H1 (cell line): ENCODE results near the gene ARHGAP24. TPM values are rescaled to one million over a fixed set of nuclear protein-coding genes. Genes with fewer than 3 reads are reported as not detected.

Experiments used
- CTCF ChIA-PET: fragments of 300-600 bp; sonication (Branson Sonifier 250); formaldehyde crosslinking; loops from one replicate; lab custom pipeline; 2021; ENCODE audit not compliant: partially characterized antibody; lab: Charles Lee
- POLR2A ChIA-PET: fragments of 300-600 bp; sonication (Branson Sonifier 250); formaldehyde crosslinking; loops from one replicate; lab custom pipeline; 2021; ENCODE audit warnings: inconsistent platforms; ENCODE audit not compliant: partially characterized antibody; lab: Charles Lee
- DNase-seq, 2 experiments: peaks; one replicate each; pipeline versions ENCODE4 v3.0.0 to v3.0.0-alpha.2; 2010 to 2022; ENCODE audit warnings: low spot score in 2 of 2, low read depth in 1 of 2, mixed read lengths in 1 of 2
- FAIRE-seq: peaks from 2 replicates; lab custom pipeline; 2011; peaks lifted over from hg19 to GRCh38; lab: Jason Lieb, UNC
- H2AFZ ChIP-seq: 2 replicates; pipeline ENCODE4 v1.8.1; 2012; ENCODE audit warnings: low read length, inconsistent platforms
- H2AK5ac ChIP-seq: 2 replicates; pipeline ENCODE4 v1.6.1; 2013; ENCODE audit warnings: low read depth, low read length
- H2BK120ac ChIP-seq: replicated peaks from 2 replicates; pipeline ENCODE3; 2013; ENCODE audit warnings: low read depth, low read length, inconsistent platforms
- H2BK12ac ChIP-seq: 2 replicates; pipeline ENCODE4 v1.6.1; 2013; ENCODE audit warnings: low read depth, low read length
- H2BK15ac ChIP-seq: 2 replicates; pipeline ENCODE4 v1.6.1; 2013; ENCODE audit warnings: low read length
- H2BK20ac ChIP-seq: 2 replicates; pipeline ENCODE4 v1.6.1; 2013; ENCODE audit warnings: low read length
- H2BK5ac ChIP-seq: 2 replicates; pipeline ENCODE4 v1.6.1; 2013; ENCODE audit warnings: low read depth, low read length
- H3K14ac ChIP-seq: 2 replicates; pipeline ENCODE4 v1.6.1; 2013; ENCODE audit warnings: inconsistent platforms; ENCODE audit not compliant: insufficient read length
- H3K18ac ChIP-seq: 2 replicates; pipeline ENCODE4 v1.6.1; 2013; ENCODE audit warnings: low read length; ENCODE audit errors: extremely low read depth
- H3K23ac ChIP-seq: 2 replicates; pipeline ENCODE4 v1.6.1; 2013; ENCODE audit warnings: inconsistent platforms; ENCODE audit not compliant: insufficient read length
- H3K23me2 ChIP-seq: 2 replicates; pipeline ENCODE4 v1.6.1; 2013; ENCODE audit warnings: low read depth, low read length
- H3K27ac ChIP-seq: 2 replicates; pipeline ENCODE4 v1.6.1; 2011; ENCODE audit warnings: low read depth, low read length, inconsistent platforms
- H3K27me3 ChIP-seq, 4 experiments: replicated peaks in 1 of 4; 1 replicate in 1 of 4; 2 replicates in 3 of 4; pipeline versions ENCODE4 v1.6.1 to v1.8.1; 2011 to 2013; ENCODE audit warnings: low read length in 3 of 4, mild to moderate bottlenecking in 3 of 4, inconsistent platforms in 2 of 4, mixed read lengths in 2 of 4, moderate library complexity in 1 of 4; ENCODE audit not compliant: control insufficient read depth in 3 of 4, insufficient read depth in 3 of 4; ENCODE audit errors: extremely low read depth in 1 of 4
- H3K36me3 ChIP-seq, 4 experiments: 2 replicates each; pipeline versions ENCODE4 v1.6.1 to v1.8.1; 2011 to 2013; ENCODE audit warnings: mild to moderate bottlenecking in 4 of 4, low read length in 3 of 4, moderate library complexity in 2 of 4, control low read depth in 1 of 4, inconsistent platforms in 1 of 4; ENCODE audit not compliant: insufficient read depth in 4 of 4, control insufficient read depth in 2 of 4
- H3K4ac ChIP-seq: replicated peaks from 2 replicates; pipeline ENCODE3; 2013; ENCODE audit warnings: low read length, low read depth, mixed read lengths, inconsistent platforms; ENCODE audit not compliant: insufficient read length
- H3K4me1 ChIP-seq, 4 experiments: replicated peaks in 1 of 4; 1 replicate in 1 of 4; 2 replicates in 3 of 4; pipeline versions ENCODE4 v1.6.1 to v1.8.1; 2011 to 2013; ENCODE audit warnings: low read length in 3 of 4, inconsistent platforms in 2 of 4, mixed read lengths in 1 of 4; ENCODE audit not compliant: insufficient read depth in 4 of 4, control insufficient read depth in 3 of 4
- H3K4me2 ChIP-seq, 2 experiments: 2 replicates each; pipeline versions ENCODE4 v1.6.1 to v1.8.1; 2011 to 2013; ENCODE audit warnings: low read depth in 2 of 2, low read length in 2 of 2, control low read depth in 1 of 2, inconsistent platforms in 1 of 2, mild to moderate bottlenecking in 1 of 2; ENCODE audit not compliant: insufficient read depth in 1 of 2
- H3K4me3 ChIP-seq, 4 experiments: fragments of 200-600, 300-600 bp in 1 of 4; sonication (generic), shearing (Covaris generic), sonication (Bioruptor Twin) in 1 of 4; 2 replicates each; pipeline versions ENCODE4 v1.5.1 to v1.8.1; 2011 to 2016; ENCODE audit warnings: low read length in 4 of 4, low read depth in 3 of 4, control low read depth in 2 of 4, inconsistent platforms in 2 of 4, mild to moderate bottlenecking in 2 of 4, mixed read lengths in 1 of 4, moderate library complexity in 1 of 4; ENCODE audit not compliant: insufficient read depth in 2 of 4; ENCODE audit errors: extremely low read depth in 1 of 4
- H3K56ac ChIP-seq: replicated peaks from 2 replicates; pipeline ENCODE3; 2013; ENCODE audit warnings: low read depth, mild to moderate bottlenecking, mixed read lengths, low read length, inconsistent platforms; ENCODE audit not compliant: insufficient read length
- H3K79me1 ChIP-seq: 2 replicates; pipeline ENCODE4 v1.6.1; 2013; ENCODE audit warnings: low read depth, low read length, control low read depth
- H3K79me2 ChIP-seq, 2 experiments: 2 replicates each; pipeline versions ENCODE4 v1.6.1 to v1.8.1; 2012 to 2013; ENCODE audit warnings: low read length in 2 of 2, mild to moderate bottlenecking in 2 of 2, inconsistent platforms in 1 of 2; ENCODE audit not compliant: insufficient read depth in 2 of 2, control insufficient read depth in 1 of 2
- H3K9ac ChIP-seq, 4 experiments: replicated peaks in 1 of 4; 1 replicate in 1 of 4; 2 replicates in 3 of 4; pipeline versions ENCODE4 v1.6.1 to v1.8.1; 2011 to 2013; ENCODE audit warnings: low read depth in 3 of 4, low read length in 3 of 4, control low read depth in 2 of 4, mild to moderate bottlenecking in 2 of 4, moderate library complexity in 2 of 4, inconsistent platforms in 1 of 4; ENCODE audit errors: extremely low read depth in 1 of 4
- H3K9me3 ChIP-seq, 2 experiments: 2 replicates each; pipeline versions ENCODE4 v1.6.1 to v1.8.1; 2012 to 2013; ENCODE audit warnings: mild to moderate bottlenecking in 2 of 2, moderate library complexity in 2 of 2, control low read depth in 1 of 2, inconsistent platforms in 1 of 2, low read depth in 1 of 2, low read length in 1 of 2, mixed read lengths in 1 of 2; ENCODE audit not compliant: insufficient read depth in 2 of 2
- H4K20me1 ChIP-seq, 2 experiments: replicated peaks in 1 of 2; 2 replicates each; pipeline versions ENCODE3 to v1.8.1; 2011 to 2013; ENCODE audit warnings: inconsistent platforms in 2 of 2, low read length in 2 of 2, mild to moderate bottlenecking in 1 of 2; ENCODE audit not compliant: insufficient read depth in 2 of 2, control insufficient read depth in 1 of 2
- H4K5ac ChIP-seq: 2 replicates; pipeline ENCODE4 v1.6.1; 2013; ENCODE audit warnings: low read length, low read depth, mixed read lengths, inconsistent platforms; ENCODE audit not compliant: insufficient read length
- H4K8ac ChIP-seq: 2 replicates; pipeline ENCODE4 v1.8.0; 2013; ENCODE audit warnings: mild to moderate bottlenecking, moderate library complexity, low read length, inconsistent platforms; ENCODE audit not compliant: insufficient read depth; ENCODE audit errors: extremely low read depth
- H4K91ac ChIP-seq: replicated peaks from 2 replicates; pipeline ENCODE3; 2013; ENCODE audit warnings: low read length, mixed read lengths, inconsistent platforms; ENCODE audit not compliant: insufficient read length
- ASH2L ChIP-seq: fragments of 200-600, 300-600 bp; sonication (generic); IDR thresholded peaks from one replicate; pipeline ENCODE4 v1.7.1; 2017; ENCODE audit warnings: low read length
- RAD21 ChIP-seq, 2 experiments: IDR thresholded peaks in 1 of 2; conservative IDR thresholded peaks in 1 of 2; 2 replicates each; pipeline ENCODE4 v1.6.1; 2011; ENCODE audit warnings: low read depth in 2 of 2, low read length in 2 of 2, improper control_type of control experiment in 1 of 2, inconsistent platforms in 1 of 2, mild to moderate bottlenecking in 1 of 2, moderate library complexity in 1 of 2
- SP2 ChIP-seq: IDR thresholded peaks from 2 replicates; pipeline ENCODE4 v1.6.1; 2012; ENCODE audit warnings: mild to moderate bottlenecking, low read length, inconsistent platforms
- WGBS, 2 experiments: shearing (Covaris generic) in 1 of 2; methylation state at CpG; one replicate each; pipeline versions ENCODE4 v1.1.6 to v1.1.7; 2013 to 2015; ENCODE audit warnings: low lambda C conversion rate in 2 of 2, mixed read lengths in 2 of 2, inconsistent platforms in 1 of 2, low coverage in 1 of 2, missing lambda C conversion rate in 1 of 2; ENCODE audit not compliant: insufficient replicate concordance in 2 of 2, insufficient coverage in 1 of 2, insufficient read length in 1 of 2; ENCODE audit errors: extremely low coverage in 1 of 2, missing lambda C conversion rate in 1 of 2; 5-methylcytosine and 5-hydroxymethylcytosine counted together
- polyA plus RNA-seq, 7 experiments: library from polyadenylated mRNA; depleted of rRNA in 3 of 7; stranded (reverse) in 5 of 7; unstranded in 2 of 7; fragments of >200 nt in 5 of 7; fragments of 200-250 nt in 2 of 7; gene quantifications; 1 replicate in 5 of 7; 2 replicates in 1 of 7; 4 replicates in 1 of 7; pipeline versions ENCODE4 v1.2.1 to v1.2.3, GENCODE V29; 2011 to 2013; ENCODE audit warnings: missing spikeins in 2 of 7, mixed read lengths in 2 of 7
- total RNA-seq: library from RNA; stranded (reverse); fragmentation: NEBNext Ultra II Directional; extraction: Animal tissue kit (Norgen Biotek cat#: 25700); gene quantifications from 2 replicates; pipeline ENCODE4 v1.2.1, GENCODE V29; 2021

The ARHGAP24 gene
- total and polyA plus RNA-seq, 2 of the 8 experiments (the other 6 are each of a cell fraction or from before 2014, with no cell fraction given): 0.08 to 0.50 TPM

DNA sequence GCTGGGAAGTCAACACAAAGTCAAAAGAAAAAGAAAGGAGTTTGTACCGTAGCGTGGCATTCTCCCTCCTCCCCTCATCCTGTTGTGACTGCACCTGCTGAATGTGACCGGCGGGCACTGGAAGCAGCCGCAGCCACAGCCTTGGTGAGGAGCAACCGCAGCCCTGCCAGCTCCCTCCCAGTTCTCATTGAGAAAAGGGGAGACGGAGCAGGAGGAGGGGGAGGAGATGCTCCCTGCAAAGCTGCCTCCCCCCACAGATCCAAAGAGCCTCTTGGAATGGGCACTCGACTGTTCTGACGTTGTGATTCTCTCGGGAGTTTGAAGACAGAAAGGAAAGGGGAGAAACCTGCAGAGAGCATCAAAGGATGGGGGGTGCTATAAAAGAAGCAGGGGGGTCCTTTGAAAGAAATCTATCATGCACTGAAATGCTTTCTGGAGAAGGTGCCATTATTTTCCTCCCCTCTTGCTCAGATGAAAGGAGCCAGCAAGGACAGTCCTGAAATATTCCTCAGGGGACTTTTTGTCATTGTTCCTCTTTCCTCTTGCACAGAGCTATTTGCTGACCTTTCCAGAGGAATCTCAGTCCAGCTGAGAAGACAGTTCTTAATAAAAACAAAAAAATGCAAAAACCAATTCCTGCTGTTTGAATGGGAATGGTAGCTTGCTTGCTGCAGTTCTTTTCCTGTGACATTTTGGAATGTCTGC, 455.2 kb downstream of the ARHGAP24 start:
- Histone ChIP-seq H2BK20ac (no peak overlapping the region), H3K36me3 (no peaks in the 10 kb centered on the region; a peak in 1 of 8 replicates), H3K23me2 (no peaks in the 10 kb centered on the region; the same call in 1 of the 2 replicates), H3K9ac (peak overlapping the region in 1 of 4 experiments; percentile 40; a peak in 1 of 7 replicates), H2BK120ac (no peak overlapping the region), H4K20me1 (no peaks in the 10 kb centered on the region), H3K79me1 (no peaks in the 10 kb centered on the region), H3K27me3 (peaks cover 0 to 1% (median 0%) of the 10 kb centered on the region in 4 experiments; a peak in 1 of 7 replicates), H4K91ac (no peak overlapping the region), H3K14ac (no peak overlapping the region)
- WGBS, 2 experiments: 13% methylated on average over 9 of the region's 10 CpGs; no CpG with 5 or more reads in 1 of the 2 experiments
- DNase-seq: peak in 1 of 2 experiments; percentile 64
- CTCF ChIA-PET: interaction anchor here (0.6 to 1.5 kb wide), 5 partner anchors 8 to 257 kb away, joined by 3 to 5 read pairs (median 3); no protein-coding TSS in a partner anchor
- no peak for TF ChIP-seq SP2
- peak; percentile 40 for TF ChIP-seq ASH2L
- TF ChIP-seq RAD21 (IDR thresholded peaks at IDR 0.05 in 1 of 2, conservative IDR thresholded peaks at IDR 0.05 in 1 of 2; ENCODE audit: low read depth in 2 of 2, low read length in 2 of 2): peak in 1 of 2 experiments; percentile 4; a peak in 1 of 4 replicates
- TF ChIP-seq, all 59 proteins: peak for 2
- Histone ChIP-seq H3K18ac (no peak overlapping the region), H3K27ac (no peak overlapping the region), H3K56ac (no peak overlapping the region), H3K4ac (no peak overlapping the region), H3K23ac (no peak overlapping the region), H3K4me1 (peaks cover 0 to 13% (median 5%) of the 10 kb centered on the region in 4 experiments; a peak in 5 of 7 replicates), H4K8ac (no peak overlapping the region; the same call in 1 of the 2 replicates), H2AK5ac (no peak overlapping the region), H3K9me3 (no peaks in the 10 kb centered on the region), H2BK5ac (no peak overlapping the region), H3K79me2 (no peaks in the 10 kb centered on the region), H3K4me3 (peak overlapping the region in 1 of 4 experiments; percentile 48; a peak in 2 of 8 replicates), H3K4me2 (peak overlapping the region; percentile 55 to 60), H2BK12ac (no peak overlapping the region), H4K5ac (no peak overlapping the region), H2AFZ (peak overlapping the region; percentile 53; the same call in 1 of the 2 replicates), H2BK15ac (no peak overlapping the region)
- FAIRE-seq: no peak
- POLR2A ChIA-PET: interaction anchor here (0.6 to 1.2 kb wide), 2 partner anchors 9 to 99 kb away, joined by 3 to 5 read pairs; no protein-coding TSS in a partner anchor
